SU-DHL-6 (cell line): Measurements from ENCODE around the gene SNX14.

Source experiments
- H2AFZ ChIP-seq: fragments of 200-600 bp; sonication (generic); 2 replicates; pipeline ENCODE4 v1.6.1; 2014; ENCODE audit warnings: low read depth, mild to moderate bottlenecking, moderate library complexity, mixed read lengths, antibody characterized with exemption, low read length; ENCODE audit not compliant: severe bottlenecking
- H3F3A ChIP-seq: fragments of 200-600 bp; shearing (Covaris generic); 2 replicates; pipeline ENCODE4 v1.6.0; 2016; ENCODE audit warnings: antibody characterized with exemption, mild to moderate bottlenecking; ENCODE audit not compliant: insufficient read depth
- H3K27ac ChIP-seq: fragments of 200-600 bp; sonication (generic); 2 replicates; pipeline ENCODE4 v1.5.1; 2016; ENCODE audit warnings: low read depth, mild to moderate bottlenecking, low read length, moderate library complexity, mixed read lengths
- H3K27me3 ChIP-seq: fragments of 200-600 bp; sonication (generic), shearing (Covaris generic); 2 replicates; pipeline ENCODE4 v1.6.0; 2014; ENCODE audit warnings: mild to moderate bottlenecking, low read length
- H3K36me3 ChIP-seq: fragments of 200-600 bp; sonication (generic); 2 replicates; pipeline ENCODE4 v1.6.1; 2014; ENCODE audit warnings: mild to moderate bottlenecking, low read length, mixed read lengths
- H3K4me2 ChIP-seq: fragments of 300-600, 200-600 bp; shearing (Covaris generic), sonication (generic); 2 replicates; pipeline ENCODE4 v1.6.0; 2014; ENCODE audit warnings: low read length, low read depth, mild to moderate bottlenecking; ENCODE audit not compliant: poor library complexity, severe bottlenecking
- H3K4me3 ChIP-seq: fragments of 200-600 bp; sonication (generic); 2 replicates; pipeline ENCODE4 v1.5.1; 2014; ENCODE audit warnings: antibody characterized with exemption, low read length, mild to moderate bottlenecking, mixed read lengths; ENCODE audit not compliant: insufficient read depth, poor library complexity, severe bottlenecking
- H3K79me2 ChIP-seq: fragments of 200-600 bp; sonication (generic); 2 replicates; pipeline ENCODE4 v1.6.1; 2014; ENCODE audit warnings: mild to moderate bottlenecking, low read length, moderate library complexity; ENCODE audit not compliant: insufficient read depth
- H3K9ac ChIP-seq: fragments of 200-600 bp; sonication (generic); 2 replicates; pipeline ENCODE4 v1.7.0; 2014; ENCODE audit warnings: mild to moderate bottlenecking, low read length
- H3K9me2 ChIP-seq: fragments of 200-600 bp; sonication (generic); replicated peaks from 2 replicates; pipeline ENCODE4 v1.6.1; 2014; ENCODE audit warnings: low read length; ENCODE audit not compliant: insufficient read depth
- H3K9me3 ChIP-seq: fragments of 200-600 bp; sonication (generic); 2 replicates; pipeline ENCODE4 v1.6.1; 2014; ENCODE audit warnings: low read length, mixed read lengths; ENCODE audit not compliant: insufficient read depth
- H4K20me1 ChIP-seq: fragments of 200-600 bp; sonication (generic); 2 replicates; pipeline ENCODE4 v1.6.1; 2014; ENCODE audit warnings: low read depth, mild to moderate bottlenecking, antibody characterized with exemption, low read length, moderate library complexity, mixed read lengths
- CTCF ChIP-seq: fragments of 200-600 bp; sonication (generic); IDR thresholded peaks from one replicate; pipeline ENCODE4 v1.5.1; 2017; ENCODE audit warnings: antibody characterized with exemption, mild to moderate bottlenecking, low read length, moderate library complexity; ENCODE audit not compliant: insufficient read depth, poor library complexity, severe bottlenecking
- EZH2phosphoT487 ChIP-seq: fragments of 200-600 bp; sonication (generic), shearing (Covaris generic); conservative IDR thresholded peaks from 2 replicates; pipeline ENCODE4 v1.6.1; 2018; ENCODE audit warnings: mild to moderate bottlenecking, antibody characterized with exemption, low read length, moderate library complexity, mixed read lengths

The SNX14 gene

GRCh38 chr6:85479208-85479607 is 114.5 kb downstream of the SNX14 start:
- no peak overlapping the region for H3K27ac ChIP-seq
- no peaks in the 10 kb centered on the region for H3K79me2 ChIP-seq
- no peak overlapping the region for H2AFZ ChIP-seq
- H3K9ac ChIP-seq = no peak overlapping the region
- no peaks in the 10 kb centered on the region for H3K36me3 ChIP-seq
- no peak for TF ChIP-seq EZH2phosphoT487
- TF ChIP-seq CTCF = no peak
- H3K4me2 ChIP-seq = no peak overlapping the region
- no peaks in the 10 kb centered on the region for H3K9me2 ChIP-seq
- no peak overlapping the region for H3K4me3 ChIP-seq
- no peaks in the 10 kb centered on the region for H3K27me3 ChIP-seq
- no peaks in the 10 kb centered on the region for H3K9me3 ChIP-seq
- no peaks in the 10 kb centered on the region for H3F3A ChIP-seq
- no peaks in the 10 kb centered on the region for H4K20me1 ChIP-seq

- Histone ChIP-seq H3K79me2 (no peaks in the 10 kb centered on the region), H2AFZ (no peak overlapping the region), H4K20me1 (no peaks in the 10 kb centered on the region), H3K36me3 (no peaks in the 10 kb centered on the region), H3K9ac (no peak overlapping the region), H3K4me3 (no peak overlapping the region), H3K27me3 (no peaks in the 10 kb centered on the region), H3K4me2 (no peak overlapping the region), H3K9me2 (no peaks in the 10 kb centered on the region), H3K9me3 (no peaks in the 10 kb centered on the region), H3K27ac (no peak overlapping the region), H3F3A (no peaks in the 10 kb centered on the region)
- TF ChIP-seq EZH2phosphoT487 (no peak), CTCF (no peak)
These were observed 117.1 kb downstream of the SNX14 start for GRCh38 chr6:85476532-85476931.

GRCh38 chr6:85473748-85474147 is 119.9 kb downstream of the SNX14 start:
- TF ChIP-seq EZH2phosphoT487 (no peak), CTCF (no peak)
- no peak overlapping the region for H3K4me2 ChIP-seq
- H3K79me2 ChIP-seq = no peaks in the 10 kb centered on the region
- no peaks in the 10 kb centered on the region for H3K9me2 ChIP-seq
- no peaks in the 10 kb centered on the region for H3K36me3 ChIP-seq
- H4K20me1 ChIP-seq = no peaks in the 10 kb centered on the region
- H3K9ac ChIP-seq = no peak overlapping the region
- no peaks in the 10 kb centered on the region for H3F3A ChIP-seq
- H3K27me3 ChIP-seq = no peaks in the 10 kb centered on the region
- no peak overlapping the region for H2AFZ ChIP-seq
- H3K27ac ChIP-seq = no peak overlapping the region
- no peak overlapping the region for H3K4me3 ChIP-seq
- H3K9me3 ChIP-seq = no peaks in the 10 kb centered on the region

- Histone ChIP-seq H4K20me1 (no peaks in the 10 kb centered on the region), H3K27ac (no peak overlapping the region), H3K4me3 (no peak overlapping the region), H3K79me2 (no peaks in the 10 kb centered on the region), H3K9me2 (no peaks in the 10 kb centered on the region), H3K9me3 (no peaks in the 10 kb centered on the region), H2AFZ (no peak overlapping the region), H3K4me2 (no peak overlapping the region), H3K36me3 (no peaks in the 10 kb centered on the region), H3F3A (no peaks in the 10 kb centered on the region), H3K9ac (no peak overlapping the region), H3K27me3 (no peaks in the 10 kb centered on the region)
- TF ChIP-seq EZH2phosphoT487 (no peak), CTCF (no peak)
These were observed 120.9 kb downstream of the SNX14 start for GRCh38 chr6:85472744-85473143.
